GM19438 (cell line): ENCODE measurements around the gene KLHL17.
"Not testable (repeated sequence)": the region's sequence is repeated elsewhere in the genome, so short reads cannot be mapped to it uniquely, and the experiment has no call there.

ENCODE experiments used
- ATAC-seq: cut with Tn5 transposase; IDR thresholded peaks from one replicate; pipeline ENCODE4 v1.9.1; 2021; ENCODE audit warnings: low read depth; ENCODE audit not compliant: unreplicated experiment

The KLHL17 gene

DNA sequence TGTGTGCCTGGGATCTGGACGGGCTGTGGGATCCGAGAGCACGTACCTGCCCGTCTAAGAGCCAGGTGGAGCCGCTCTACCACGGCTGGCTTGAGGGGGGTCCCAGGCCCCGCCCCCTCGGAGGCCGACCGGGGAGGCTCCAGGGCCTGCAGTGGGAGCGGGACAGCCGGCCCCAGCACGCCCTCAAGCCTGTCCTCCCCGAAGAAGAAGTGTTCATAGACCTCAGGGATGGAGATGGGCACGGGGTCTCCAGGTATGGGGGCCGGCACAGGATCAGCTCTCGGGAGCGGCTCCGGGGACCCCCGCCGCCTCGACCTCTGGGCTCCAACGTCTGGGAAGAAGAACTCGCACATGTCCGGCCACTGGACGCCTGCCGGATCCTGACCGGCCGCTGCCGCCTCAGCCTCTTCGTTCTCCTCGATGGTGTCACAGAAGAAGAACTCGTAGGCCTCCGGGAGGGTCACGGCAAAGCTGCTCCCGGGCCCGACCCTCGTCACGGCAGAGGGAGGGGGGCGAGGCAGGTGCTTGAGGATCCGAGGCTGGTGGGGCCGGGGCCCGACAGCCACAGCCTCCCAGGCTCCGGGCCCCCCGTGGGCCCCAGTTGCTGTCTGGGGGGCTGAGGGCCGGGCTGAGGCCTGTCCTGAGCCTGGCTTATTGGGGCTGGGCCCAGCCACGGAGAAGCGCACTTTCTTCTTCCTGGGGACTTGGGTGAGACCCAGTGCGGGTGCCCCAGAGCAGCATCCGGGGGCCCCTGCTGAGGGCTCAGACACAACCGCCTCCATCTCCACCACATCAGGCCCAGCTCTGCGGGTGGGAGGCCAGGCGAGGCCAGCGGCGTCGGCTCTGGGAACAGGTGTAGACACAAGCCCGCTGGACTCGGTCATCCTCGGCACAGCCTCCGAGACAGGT is 18.7 kb downstream of the KLHL17 start:
- no peak for ATAC-seq

DNA sequence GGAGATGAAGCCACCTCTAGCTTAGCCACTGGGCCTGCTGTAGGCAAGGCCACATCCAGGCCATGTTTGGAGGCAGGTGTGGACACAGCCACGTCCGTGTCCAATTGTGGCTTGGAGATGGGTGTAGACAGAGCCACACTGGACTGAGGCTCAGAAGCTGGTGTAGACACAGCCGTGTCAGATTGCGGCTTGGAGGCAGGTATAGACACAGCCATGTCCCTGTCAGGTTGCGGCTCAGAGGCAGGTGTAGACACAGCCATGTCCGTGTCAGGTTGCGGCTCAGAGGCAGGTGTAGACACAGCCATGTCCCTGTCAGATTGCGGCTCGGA is 19.3 kb downstream of the KLHL17 start:
- ATAC-seq, result no peak

- no peak for ATAC-seq
Observed at GRCh38 chr1:980137-980571, 19.8 kb downstream of the KLHL17 start.

GRCh38 chr1:980602-981395 is 20.4 kb downstream of the KLHL17 start:
- no peak for ATAC-seq

GRCh38 chr1:981491-981954 is 21.1 kb downstream of the KLHL17 start:
- ATAC-seq, result no peak

DNA sequence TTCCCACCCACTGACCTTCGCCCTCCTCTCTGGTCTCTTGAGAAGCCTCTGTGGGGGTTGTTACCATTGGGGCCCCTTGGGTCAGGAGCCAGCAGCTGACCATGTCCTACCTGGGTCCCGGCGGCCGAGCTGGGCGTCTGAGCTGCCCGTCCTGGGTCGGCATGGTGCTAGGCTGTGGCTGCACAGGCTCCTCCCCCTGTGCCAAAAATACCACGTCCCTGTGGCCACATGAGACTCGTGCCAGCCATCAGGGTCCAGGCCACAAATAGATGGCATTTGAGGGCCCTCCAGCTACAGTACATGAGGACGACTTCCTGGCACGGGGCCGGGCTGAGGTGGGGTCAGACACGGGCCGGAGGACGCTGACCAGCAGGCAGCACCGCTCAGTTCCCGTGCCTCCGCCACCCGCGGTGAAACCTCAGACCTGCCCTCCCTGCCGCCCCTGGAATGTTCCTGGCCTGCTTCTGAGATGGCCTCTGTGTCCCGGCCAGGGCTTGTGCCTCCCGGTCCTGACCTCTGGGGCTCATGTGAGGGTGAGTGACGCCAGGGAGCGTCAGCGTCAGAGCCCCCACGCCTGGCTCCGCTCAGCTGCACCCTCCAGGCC is 21.7 kb downstream of the KLHL17 start, which contains the start of gene PERM1:
Gene PERM1, minus strand, starts transcription at position 139 of the 604 bp plus-strand sequence. CDS start 1,064 bp downstream, outside the sequence.
- ATAC-seq, result no peak

DNA sequence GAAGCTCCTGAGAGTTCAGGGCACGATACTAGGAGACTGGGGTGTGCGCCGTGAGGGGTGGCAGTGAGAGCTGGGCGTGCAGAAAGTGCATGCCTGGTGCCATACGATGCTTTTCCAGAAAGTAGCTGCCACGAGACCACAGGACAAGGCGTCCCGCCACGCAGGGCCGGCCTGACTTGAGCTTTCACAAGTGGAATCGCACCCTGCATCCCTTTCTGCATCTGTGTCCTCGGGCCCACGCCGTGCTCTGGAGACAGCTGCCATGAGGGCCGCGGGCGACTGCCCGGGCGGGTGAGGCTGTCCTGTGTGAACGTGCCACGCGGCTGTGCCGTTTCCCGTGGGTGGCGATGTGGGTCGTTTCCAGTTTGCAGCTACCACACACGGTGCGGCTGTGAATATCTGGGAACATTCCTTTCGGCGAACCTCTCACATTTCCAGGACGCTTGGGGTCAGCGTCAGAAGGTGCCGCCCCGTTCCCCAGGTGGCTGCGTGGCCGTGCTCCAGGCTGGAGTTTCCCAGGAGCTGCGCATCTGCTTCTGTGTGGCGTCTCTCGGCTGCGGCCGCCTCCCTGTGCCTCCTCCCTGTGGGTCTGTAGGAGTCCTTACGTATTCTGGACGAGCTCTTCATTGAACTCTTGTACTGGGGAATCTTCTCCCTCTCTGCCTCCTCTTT is 22.5 kb downstream of the KLHL17 start:
- no peak for ATAC-seq

DNA sequence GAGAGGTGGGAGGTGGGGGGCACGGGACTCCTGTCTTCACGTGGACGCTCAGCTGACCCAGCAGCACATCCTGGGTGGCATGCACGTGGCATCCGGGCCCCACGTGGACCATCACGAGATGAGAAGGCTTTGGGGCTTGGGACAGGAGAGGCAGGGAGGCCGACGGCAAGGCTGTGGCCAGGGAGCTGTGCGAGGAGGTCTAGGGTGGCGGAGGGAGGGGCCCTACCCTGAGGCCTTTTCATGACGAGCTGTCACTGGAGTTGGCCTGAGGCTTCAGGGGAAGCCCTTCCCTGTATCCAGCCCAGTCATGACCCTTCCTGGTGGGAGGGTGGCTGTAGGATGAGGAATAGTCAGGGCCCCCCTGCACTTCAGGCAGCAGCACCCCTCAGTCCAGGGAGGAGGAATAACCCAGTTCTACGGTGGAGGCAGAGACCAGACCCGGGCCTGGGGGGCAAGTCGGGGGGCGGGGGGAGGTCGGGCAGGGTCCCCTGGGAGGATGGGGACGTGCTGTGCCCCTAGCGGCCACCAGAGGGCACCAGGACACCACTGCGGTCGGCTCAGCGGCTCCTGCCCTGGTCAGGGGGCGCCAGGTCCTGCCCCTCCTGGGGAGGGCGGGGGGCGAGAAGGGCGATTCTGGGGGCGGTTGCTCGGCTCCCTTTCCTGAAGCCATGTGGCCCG is 23.6 kb downstream of the KLHL17 start:
- no peak for ATAC-seq

- no peak for ATAC-seq
Observed at GRCh38 chr1:984476-984814, 24.1 kb downstream of the KLHL17 start.

GRCh38 chr1:985126-985525 is 24.7 kb downstream of the KLHL17 start:
- ATAC-seq, result no peak

- ATAC-seq, result not testable (repeated sequence)
Observed at GRCh38 chr1:988061-988460, 27.7 kb downstream of the KLHL17 start.

DNA sequence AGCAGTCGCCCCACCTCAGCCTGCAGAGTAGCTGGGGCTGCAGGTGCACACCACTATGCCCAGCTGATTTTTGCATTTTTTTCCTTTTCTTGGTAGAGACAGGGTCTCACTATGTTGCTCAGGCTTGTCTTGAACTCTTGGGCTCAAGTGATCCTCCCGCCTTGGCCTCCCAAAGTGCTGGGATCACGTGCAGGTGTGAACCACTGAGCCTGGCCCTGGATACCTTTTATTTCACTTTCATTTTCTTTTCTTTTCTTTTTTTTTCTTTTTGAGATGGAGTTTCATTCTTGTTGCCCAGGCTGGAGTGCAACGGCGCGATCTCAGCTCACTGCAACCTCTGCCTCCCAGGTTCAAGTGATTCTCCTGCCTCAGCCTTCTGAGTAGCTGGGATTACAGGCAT is 30.9 kb downstream of the KLHL17 start:
- ATAC-seq, result not testable (repeated sequence)

DNA sequence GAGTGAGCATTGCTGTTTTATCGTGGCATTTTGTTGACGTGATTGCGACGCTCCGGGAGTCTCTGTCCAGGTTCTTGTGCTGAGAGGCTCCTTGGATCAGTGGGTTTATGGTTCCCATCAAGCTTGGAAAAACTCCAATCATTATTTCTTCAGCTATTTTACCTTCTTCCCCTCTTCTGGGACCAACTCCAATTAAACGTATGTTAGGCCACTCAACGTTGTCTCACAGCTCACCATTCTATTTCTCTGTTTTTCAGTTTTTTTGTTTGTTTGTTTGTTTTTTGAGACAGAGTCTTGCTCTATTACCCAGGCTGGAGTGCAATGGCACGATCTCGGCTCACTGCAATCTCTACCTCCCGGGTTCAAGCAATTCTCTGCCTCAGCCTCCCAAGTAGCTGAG is 31.5 kb downstream of the KLHL17 start:
- ATAC-seq, result no peak

DNA sequence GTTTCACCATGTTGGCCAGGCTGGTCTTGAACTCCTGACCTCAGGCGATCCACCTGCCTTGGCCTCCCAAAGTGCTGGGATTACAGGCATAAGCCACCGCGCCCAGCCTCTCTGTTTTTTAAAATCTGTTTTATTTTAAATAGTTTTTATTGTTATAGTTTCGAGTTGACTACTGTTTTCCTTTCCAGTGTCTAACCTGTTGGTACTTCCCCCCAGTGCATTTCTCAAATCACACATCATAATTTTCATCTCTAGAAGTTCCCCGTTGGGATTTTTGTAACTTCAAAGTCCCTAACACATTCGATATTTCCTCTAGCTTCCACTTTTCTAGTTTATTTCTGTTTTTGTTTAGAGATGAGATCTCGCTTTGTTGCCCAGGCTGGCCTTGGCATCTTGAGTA is 32.0 kb downstream of the KLHL17 start:
- no peak for ATAC-seq

DNA sequence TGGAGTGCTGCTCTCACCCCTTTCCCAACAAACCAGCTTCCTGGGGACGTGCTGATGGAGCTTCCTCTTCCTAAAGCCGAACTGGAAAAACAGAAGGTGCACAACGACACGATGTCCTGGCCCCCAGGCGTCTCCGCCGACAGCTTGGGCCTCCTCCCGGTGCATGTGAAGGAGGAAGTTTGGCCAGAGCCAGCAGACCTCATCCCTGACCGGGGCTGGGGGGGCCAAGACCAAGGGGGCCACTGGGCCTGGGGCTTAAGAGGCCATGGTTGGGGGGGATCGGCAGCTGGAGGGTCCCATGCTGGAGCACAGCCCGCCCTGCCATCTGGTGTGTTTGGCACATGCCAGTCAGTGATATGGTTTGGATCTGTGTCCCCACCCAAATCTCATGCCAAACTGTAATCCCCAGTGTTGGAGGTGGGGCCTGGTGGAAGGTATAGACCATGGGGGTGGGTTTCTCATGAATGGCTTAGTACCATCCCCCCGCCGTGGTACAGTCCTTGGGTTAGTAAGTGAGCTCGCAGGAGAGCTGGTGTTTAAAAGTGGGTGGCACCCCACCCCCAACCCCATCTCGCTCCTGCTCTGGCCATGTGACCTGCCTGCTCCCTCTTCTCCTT is 33.1 kb downstream of the KLHL17 start:
- no peak for ATAC-seq

- not testable (repeated sequence) for ATAC-seq
Observed at GRCh38 chr1:994546-994945, 34.2 kb downstream of the KLHL17 start.

DNA sequence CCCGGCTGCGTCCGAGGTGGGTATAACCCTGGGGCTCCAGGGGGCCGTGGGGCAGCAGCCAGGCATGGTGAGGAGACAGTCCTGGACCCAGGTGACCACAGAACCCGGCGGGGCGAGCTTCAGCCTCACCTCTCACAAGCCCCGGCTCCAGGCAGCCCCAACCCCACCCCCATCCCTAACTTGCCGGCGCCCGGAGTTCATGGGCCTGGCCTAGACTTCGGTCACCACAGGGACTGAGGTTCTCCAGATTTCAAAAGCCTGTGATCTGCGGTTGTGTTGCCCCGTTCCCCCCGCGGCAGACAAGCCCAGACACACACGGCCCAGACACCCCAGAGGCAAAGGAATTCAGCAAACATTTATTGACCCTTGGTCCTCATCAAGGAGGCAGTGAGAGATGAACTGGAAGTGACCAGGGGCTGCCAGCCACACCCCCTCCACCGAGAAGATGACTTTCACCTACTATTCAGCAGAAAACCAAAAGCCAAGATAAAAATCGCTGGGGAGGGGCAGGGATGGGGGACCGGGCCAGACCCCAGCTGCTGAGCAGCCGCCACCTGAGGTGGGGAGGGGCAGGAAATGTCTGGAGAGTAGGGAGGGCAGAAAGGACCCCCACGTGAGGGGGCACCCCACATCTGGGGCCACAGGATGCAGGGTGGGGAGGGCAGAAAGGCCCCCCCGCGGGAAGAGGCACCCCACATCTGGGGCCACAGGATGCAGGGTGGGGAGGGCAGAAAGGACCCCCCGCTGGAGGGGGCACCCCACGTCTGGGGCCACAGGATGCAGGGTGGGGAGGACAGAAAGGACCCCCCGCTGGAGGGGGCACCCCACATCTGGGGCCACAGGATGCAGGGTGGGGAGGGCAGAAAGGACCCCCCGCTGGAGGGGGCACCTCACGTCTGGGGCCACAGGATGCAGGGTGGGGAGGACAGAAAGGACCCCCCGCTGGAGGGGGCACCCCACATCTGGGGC is 35.6 kb downstream of the KLHL17 start:
- ATAC-seq, result no peak

- ATAC-seq, result no peak
Observed at GRCh38 chr1:996851-997712, 36.7 kb downstream of the KLHL17 start.
